Stimulated activated naive B cell treated with anti-CD40 and anti-IgM and Interleukin-4, amounts not matched to agents 10 μg/mL and 1 μg/mL and 100 μg/mL, for 72 hours (primary cell): ENCODE results near the gene PPP6R2.

ENCODE experiments used
- ATAC-seq, 2 donors: fragments of 150-1000 bp; cut with Tn5 transposase; replicated peaks; 2 replicates each; pipeline ENCODE4 v1.10.0; 2021; ENCODE audit warnings: moderate library complexity in 1 of 2
- DNase-seq: peaks from one replicate; pipeline ENCODE4 v3.0.0; 2021
- H3K27ac Mint-ChIP-seq: one replicate; pipeline ENCODE4 v1.8.0; 2022; ENCODE audit warnings: mild to moderate bottlenecking, mixed read lengths
- H3K27me3 Mint-ChIP-seq, 2 donors: one replicate each; pipeline ENCODE4 v1.8.0; 2022; ENCODE audit warnings: mixed read lengths in 2 of 2
- H3K36me3 Mint-ChIP-seq, 2 donors: one replicate each; pipeline ENCODE4 v1.8.0; 2022; ENCODE audit warnings: mixed read lengths in 2 of 2, mild to moderate bottlenecking in 1 of 2
- H3K4me1 Mint-ChIP-seq, 2 donors: one replicate each; pipeline ENCODE4 v1.8.0; 2022; ENCODE audit warnings: mixed read lengths in 2 of 2, mild to moderate bottlenecking in 1 of 2
- H3K4me3 Mint-ChIP-seq, 2 donors: one replicate each; pipeline ENCODE4 v1.8.0; 2022; ENCODE audit warnings: mild to moderate bottlenecking in 2 of 2, mixed read lengths in 2 of 2, moderate library complexity in 1 of 2
- H3K9me3 Mint-ChIP-seq, 2 donors: one replicate each; pipeline ENCODE4 v1.8.0; 2022; ENCODE audit warnings: mixed read lengths in 2 of 2, mild to moderate bottlenecking in 1 of 2

Gene PPP6R2

DNA sequence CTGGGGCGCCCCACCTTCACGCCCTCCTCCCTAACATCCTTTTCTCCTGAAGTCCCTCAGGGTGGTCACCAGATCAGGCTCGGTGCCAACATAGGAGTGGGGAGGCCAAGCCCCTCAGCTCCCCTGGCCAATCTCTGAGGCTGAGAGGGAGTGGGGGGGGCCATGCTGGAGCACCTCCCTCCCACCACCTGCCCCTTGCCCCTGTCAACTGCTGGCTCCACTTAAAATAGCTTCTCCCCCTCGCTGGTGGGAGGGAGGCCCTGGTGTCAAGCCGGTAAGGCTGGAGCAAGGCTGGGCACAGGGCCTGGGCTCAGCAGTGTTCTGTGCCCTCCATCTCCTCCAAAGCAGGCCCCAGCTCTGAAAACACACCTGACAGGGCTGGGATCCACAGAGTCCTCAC is 40.6 kb upstream of the PPP6R2 start:
- DNase-seq (no peak), ATAC-seq (no peak)
- H3K27ac Mint-ChIP-seq = no peak overlapping the region
- peaks cover 48 to 78% of the 10 kb centered on the region in 2 donors for H3K4me1 Mint-ChIP-seq
- peaks cover 7 to 54% of the 10 kb centered on the region in 2 donors for H3K27me3 Mint-ChIP-seq
- H3K9me3 Mint-ChIP-seq = no peaks in the 10 kb centered on the region
- H3K4me3 Mint-ChIP-seq = no peak overlapping the region
- H3K36me3 Mint-ChIP-seq = no peaks in the 10 kb centered on the region

DNA sequence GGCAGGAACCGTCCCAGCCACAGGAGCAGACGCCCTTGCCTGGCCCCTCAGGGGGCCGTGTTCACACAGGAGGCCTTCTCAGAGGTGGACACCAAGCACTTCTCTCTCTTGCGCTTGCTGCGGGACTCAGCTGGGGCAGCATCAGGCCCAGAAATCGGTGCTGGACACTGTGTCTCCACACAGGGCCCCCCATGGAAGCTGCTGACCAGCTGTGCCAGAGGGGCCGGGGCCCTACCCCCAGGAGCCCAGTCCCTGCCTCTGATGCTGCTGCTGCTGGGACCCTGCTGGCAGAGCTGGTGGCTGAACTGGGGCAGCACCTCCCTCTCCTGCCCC is 39.6 kb upstream of the PPP6R2 start:
- no peaks in the 10 kb centered on the region for H3K36me3 Mint-ChIP-seq
- H3K4me3 Mint-ChIP-seq = no peak overlapping the region
- no peak for ATAC-seq
- peaks cover 48 to 71% of the 10 kb centered on the region in 2 donors for H3K4me1 Mint-ChIP-seq
- H3K27ac Mint-ChIP-seq = no peak overlapping the region
- DNase-seq = no peak
- no peaks in the 10 kb centered on the region for H3K9me3 Mint-ChIP-seq
- H3K27me3 Mint-ChIP-seq = peaks cover 0 to 45% of the 10 kb centered on the region in 2 donors

DNA sequence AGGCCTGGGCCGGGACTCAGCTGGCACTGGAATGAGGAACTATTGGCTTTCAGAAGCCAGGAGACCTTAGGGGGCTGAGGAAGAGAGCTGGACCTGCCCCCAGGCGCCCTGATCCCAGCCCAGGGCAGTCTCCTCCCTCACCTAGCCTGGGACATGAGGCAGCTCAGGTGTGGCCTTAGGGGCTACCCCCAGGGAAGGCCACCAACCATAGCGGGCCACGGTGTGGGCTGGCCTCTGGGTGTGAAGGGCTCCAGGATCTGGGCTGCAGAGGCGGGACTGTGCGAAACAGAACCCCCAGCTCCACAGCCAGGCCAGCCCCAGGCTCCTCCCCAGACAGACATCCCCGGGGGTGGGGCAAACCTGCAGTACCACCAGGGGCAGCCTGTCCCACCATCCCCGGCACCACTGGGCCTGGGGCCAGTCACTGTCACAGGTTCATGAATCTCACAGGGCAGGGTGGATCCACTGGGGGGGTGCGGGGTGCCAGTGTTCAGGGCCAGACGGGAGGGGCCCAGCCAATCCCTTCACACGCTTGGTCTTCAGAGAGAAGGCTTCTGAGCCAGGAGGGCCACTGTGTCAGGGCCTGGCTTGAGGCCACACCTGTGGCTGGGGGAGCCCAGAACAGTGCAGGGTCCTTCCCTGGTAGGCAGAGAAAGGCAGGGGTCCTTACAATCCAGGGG is 39.1 kb upstream of the PPP6R2 start:
- DNase-seq (no peak), ATAC-seq (peak; percentile 26 to 38)
- Mint-ChIP-seq H3K36me3 (no peaks in the 10 kb centered on the region), H3K4me3 (peak overlapping the region; percentile 15 to 68), H3K4me1 (peaks cover 52 to 71% of the 10 kb centered on the region in 2 donors), H3K27me3 (peaks cover 0 to 45% of the 10 kb centered on the region in 2 donors), H3K27ac (peak overlapping the region; percentile 47), H3K9me3 (no peaks in the 10 kb centered on the region)

DNA sequence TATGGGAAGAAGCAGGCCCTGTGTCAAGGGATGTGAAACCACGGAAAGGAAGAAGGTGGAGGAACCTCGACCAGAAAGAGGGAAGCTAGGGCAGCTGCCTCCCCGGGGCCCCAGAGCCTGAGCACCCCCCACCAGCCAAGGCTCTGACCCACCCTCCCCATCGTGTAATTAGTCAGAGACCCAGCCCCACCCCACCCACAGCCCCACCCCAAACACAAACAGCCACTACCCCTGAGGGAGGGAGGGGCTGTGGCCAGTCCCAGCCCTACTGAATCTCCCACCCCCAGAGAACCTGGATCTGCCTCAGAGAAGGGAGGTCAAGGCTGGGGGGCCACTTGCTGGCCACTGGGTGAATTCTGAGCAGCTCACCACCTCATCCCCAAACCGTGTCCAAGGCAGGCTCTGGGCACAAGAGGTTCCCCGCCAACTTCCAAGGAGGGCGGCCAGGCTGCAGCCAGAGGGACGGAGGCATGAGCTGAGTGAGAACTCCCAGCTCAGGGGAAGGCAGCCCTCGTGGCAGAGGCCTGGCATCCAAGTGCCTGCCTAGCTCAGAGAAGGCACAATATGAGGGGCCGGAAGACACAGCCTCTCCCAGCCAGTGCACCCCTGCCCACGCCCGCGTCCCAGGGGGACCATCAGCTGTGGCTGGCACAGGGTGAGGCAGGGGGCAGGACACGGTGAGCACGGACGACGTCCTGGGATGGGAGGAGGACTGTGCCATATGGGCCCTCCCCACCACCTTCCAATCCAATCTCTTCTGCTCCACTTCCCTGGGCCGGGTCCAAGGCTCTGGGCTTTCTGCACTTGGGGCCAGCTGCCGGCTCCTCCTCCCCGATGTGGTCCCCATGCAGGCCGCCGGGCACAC is 38.4 kb upstream of the PPP6R2 start:
- DNase-seq (no peak), ATAC-seq (peak; percentile 1 to 10)
- peaks cover 58 to 72% of the 10 kb centered on the region in 2 donors for H3K4me1 Mint-ChIP-seq
- H3K27ac Mint-ChIP-seq = peak overlapping the region; percentile 65
- H3K36me3 Mint-ChIP-seq = no peaks in the 10 kb centered on the region
- H3K9me3 Mint-ChIP-seq = no peaks in the 10 kb centered on the region
- H3K4me3 Mint-ChIP-seq = peak overlapping the region; percentile 39 to 68
- H3K27me3 Mint-ChIP-seq = peaks cover 0 to 40% of the 10 kb centered on the region in 2 donors

DNA sequence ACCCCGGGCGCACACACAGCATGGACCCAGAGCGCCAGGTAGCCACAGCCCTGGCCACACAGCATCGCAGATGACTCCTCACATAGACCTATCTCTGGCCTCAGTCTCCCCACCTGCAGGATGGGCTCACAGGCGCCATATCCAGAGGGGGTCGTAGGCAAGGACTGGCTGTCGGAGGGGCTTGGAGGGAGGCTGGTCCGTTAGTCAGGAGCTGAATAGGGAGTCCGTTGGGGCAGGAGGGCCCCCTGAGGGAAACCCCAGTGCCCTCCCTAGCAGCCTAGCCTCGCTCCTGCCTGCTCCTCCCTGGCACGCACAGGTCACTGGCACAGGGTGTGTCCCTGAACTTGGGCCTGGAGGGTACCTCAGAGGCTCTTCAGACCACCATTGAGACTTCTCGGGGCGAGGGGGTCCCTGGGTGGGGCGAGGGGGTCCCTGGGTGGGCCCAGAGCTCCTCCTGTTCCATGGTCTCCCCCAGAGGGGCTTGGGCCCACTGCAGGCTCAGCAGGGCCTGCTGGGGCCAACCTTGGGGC is 37.7 kb upstream of the PPP6R2 start:
- Mint-ChIP-seq H3K9me3 (no peaks in the 10 kb centered on the region), H3K27ac (peak overlapping the region; percentile 65)

DNA sequence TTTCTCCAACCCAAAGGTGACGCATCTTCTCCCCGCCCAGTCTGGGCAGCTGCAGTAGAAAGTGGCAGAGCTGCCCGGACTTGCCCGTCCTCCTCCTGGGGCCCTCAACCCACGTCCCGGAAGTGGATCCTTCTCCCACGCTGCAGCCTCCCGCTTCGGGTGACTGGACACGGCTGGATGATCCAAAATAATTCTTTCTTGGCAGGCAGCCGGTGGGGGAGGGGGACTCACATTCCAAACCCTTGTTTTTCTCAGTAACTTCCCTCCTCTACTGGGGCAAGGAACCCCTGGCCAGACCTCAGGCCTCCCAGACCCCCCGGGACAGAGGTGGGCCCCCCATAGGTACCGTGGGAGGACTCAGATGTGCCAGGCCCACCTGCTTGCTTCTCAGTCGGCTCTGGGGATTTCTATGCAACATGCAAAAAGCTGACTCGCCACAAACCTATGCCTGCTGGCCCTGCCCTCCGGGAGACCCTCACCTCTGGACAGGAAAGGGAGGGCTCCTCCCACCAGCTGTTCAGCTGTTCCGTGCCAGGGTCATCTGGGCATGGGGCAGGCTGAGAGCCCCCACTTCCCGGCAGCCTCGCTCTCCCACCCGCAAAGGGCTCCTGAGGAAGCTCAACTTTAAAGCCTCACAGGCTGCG is 37.1 kb upstream of the PPP6R2 start:
- Mint-ChIP-seq H3K4me3 (peak overlapping the region; percentile 64 to 82), H3K27me3 (peaks cover 0 to 35% of the 10 kb centered on the region in 2 donors), H3K27ac (peak overlapping the region; percentile 77), H3K4me1 (peaks cover 54 to 66% of the 10 kb centered on the region in 2 donors), H3K36me3 (no peaks in the 10 kb centered on the region), H3K9me3 (no peaks in the 10 kb centered on the region)
- DNase-seq (no peak), ATAC-seq (peak; percentile 41 to 45)

More for the DNA sequence above, 37.7 kb upstream of the PPP6R2 start:
- H3K4me3 Mint-ChIP-seq = peak overlapping the region; percentile 56 to 64
- H3K36me3 Mint-ChIP-seq = no peaks in the 10 kb centered on the region
- DNase-seq = no peak
- peaks cover 58 to 72% of the 10 kb centered on the region in 2 donors for H3K4me1 Mint-ChIP-seq
- ATAC-seq = peak in 1 of 2 donors; percentile 3
- peaks cover 0 to 40% of the 10 kb centered on the region in 2 donors for H3K27me3 Mint-ChIP-seq

DNA sequence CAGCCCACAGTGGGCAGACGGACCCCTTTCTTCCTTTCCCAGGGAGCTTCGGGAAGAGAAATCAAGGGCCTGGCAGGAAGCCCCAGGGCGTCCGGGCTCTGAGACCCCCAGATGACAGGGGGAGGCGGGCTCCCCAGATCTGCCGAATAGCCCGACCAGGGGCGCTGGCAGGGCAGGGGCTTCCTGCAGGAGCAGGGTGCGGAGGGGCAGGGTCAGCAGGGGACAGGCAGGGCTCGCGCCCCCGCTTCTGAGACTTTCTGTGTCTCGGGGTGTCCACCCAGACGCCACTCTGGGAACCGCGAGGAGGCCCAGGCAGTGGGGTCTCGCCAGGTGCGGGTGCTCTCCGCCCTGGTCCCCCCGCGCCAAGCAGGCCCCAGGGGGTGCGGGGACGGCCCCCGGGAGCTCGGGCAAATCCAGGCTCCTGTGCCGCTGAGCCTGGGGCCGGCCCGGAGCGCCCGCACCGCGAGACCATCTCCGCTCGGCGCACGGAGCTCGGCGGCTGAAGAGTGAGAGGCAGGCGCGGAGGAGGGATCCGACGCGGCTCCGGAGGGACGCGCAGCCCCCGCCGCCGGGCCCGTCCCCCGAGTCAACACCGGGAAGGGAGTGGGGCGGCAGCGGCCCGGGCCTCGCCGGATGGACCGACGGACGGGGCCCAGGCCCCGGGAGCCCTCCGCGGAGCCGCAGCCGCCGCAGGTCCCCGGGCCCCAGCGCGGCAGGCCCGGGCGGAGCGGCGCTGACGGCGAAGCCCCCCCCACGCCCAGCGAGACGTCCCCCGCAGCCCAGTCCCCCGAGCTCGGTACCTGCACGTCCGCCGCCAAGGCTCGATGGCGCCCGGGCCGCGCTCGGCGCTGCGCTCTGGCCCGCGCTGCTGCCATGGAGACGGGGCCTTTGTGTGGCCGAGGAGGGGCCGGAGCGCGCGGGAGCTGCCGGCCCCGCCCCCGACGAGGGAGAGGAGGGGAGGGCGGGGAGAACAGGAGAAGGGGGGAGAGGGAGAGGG is 36.1 kb upstream of the PPP6R2 start, which contains the start of gene PLXNB2:
TSS of gene PLXNB2 (minus strand) at position 894 of the 997 bp plus-strand sequence. CDS start 17,062 bp downstream, outside the sequence.
- H3K4me3 Mint-ChIP-seq = peak within 1 kb of the TSS; percentile 56 to 64
- H3K27ac Mint-ChIP-seq = peak within 1 kb of the TSS; percentile 15
- DNase-seq (no peak), ATAC-seq (peak; percentile 44 to 45)
- H3K4me1 Mint-ChIP-seq = peaks cover 46 to 62% of the 10 kb centered on the region in 2 donors
- H3K27me3 Mint-ChIP-seq = peaks cover 0 to 25% of the 10 kb centered on the region in 2 donors
- H3K36me3 Mint-ChIP-seq = no peaks in the 10 kb centered on the region
- no peaks in the 10 kb centered on the region for H3K9me3 Mint-ChIP-seq

DNA sequence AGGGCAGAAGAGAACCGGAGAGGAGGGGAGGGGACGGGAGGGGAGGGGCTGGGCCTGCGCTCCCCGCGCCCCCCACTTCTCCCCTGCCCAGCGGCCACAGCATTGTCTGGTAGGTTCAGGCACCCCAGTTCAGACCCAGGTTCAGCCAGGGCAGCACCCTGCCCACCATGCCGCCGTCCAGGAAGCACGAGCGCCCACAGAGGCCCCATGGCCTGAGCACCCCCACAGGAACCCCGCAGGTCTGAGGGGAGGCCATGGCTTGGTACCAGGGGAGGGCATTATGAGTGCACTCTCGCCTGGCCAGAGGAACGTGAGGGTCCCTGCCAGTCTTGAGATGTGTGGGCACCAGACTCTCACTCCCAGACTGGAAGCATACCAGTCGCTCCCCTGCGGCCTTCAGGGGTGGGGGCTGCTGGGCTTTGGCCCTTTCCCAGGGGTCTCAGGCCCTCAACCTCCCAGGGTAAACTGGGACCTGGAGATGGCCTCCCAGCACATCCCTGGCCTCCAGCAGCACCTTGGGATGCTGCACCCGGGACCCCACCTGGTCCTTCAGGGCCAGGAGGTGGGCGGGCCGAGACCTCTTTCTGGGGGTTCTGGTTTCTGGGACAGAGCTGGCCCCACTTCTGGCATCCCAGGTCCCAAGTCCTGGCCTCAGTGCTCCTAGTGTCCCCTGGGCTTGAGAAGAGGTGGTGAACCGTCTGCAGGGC is 35.1 kb upstream of the PPP6R2 start:
- ATAC-seq (no peak), DNase-seq (no peak)
- Mint-ChIP-seq H3K27ac (peak overlapping the region; percentile 15), H3K36me3 (no peaks in the 10 kb centered on the region), H3K4me3 (peak overlapping the region; percentile 56 to 62), H3K4me1 (peaks cover 42 to 52% of the 10 kb centered on the region in 2 donors), H3K27me3 (peaks cover 0 to 19% of the 10 kb centered on the region in 2 donors), H3K9me3 (no peaks in the 10 kb centered on the region)

DNA sequence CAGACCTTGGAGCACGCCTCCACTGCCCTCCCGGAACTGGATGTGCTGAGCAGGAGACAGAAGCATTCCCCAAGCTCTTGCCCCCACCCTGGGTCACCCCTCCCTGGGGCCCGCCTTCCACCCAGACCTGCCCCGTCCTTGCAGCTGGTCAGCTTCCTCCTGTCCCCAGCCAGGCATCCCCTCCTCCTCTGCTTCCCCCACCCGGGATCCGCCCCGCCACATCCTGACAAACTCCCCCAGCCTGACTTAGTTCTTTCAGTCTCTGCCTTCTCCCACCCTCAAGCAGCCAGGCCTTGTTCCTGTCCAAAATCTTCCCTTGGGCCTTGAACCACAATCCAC is 34.6 kb upstream of the PPP6R2 start:
- peaks cover 39 to 48% of the 10 kb centered on the region in 2 donors for H3K4me1 Mint-ChIP-seq

DNA sequence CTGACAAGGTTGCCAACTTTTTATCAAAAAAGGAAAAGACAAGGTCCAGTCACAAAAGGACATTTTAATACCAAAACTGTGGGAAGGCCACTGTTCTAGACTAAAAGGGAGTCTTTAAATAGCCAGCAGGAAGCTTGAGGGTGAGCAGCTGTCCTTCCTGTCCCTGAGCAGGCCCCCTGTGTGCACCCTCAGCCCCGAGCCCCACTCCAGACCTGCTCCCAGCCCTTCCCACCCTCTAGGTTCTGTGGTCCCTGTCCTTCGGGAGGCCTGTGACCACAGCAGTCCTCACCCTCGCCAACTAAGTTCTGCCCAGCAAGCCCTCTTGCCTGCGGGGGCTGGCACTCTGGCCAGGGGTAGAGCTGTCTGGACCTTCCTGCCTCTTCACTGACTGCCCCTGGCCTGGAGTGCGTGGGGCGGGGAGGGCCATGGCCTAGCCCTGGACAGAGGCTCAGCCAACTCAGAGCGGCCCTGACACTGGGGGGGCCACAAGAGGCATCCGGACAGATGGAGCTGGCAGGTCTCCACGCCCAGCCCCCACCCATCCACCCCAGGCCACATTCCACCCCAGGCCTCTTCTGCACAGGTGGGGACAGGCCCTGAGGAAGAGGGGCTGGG is 34.0 kb upstream of the PPP6R2 start:
- Mint-ChIP-seq H3K27me3 (peaks cover 0 to 15% of the 10 kb centered on the region in 2 donors), H3K36me3 (no peaks in the 10 kb centered on the region), H3K4me3 (peak overlapping the region; percentile 10 to 25), H3K9me3 (no peaks in the 10 kb centered on the region), H3K4me1 (peaks cover 37 to 48% of the 10 kb centered on the region in 2 donors), H3K27ac (peak overlapping the region; percentile 15)
- no peak for DNase-seq
- no peak for ATAC-seq

More for the DNA sequence above, 34.6 kb upstream of the PPP6R2 start:
- H3K27ac Mint-ChIP-seq = peak overlapping the region; percentile 15
- DNase-seq (no peak), ATAC-seq (no peak)
- H3K9me3 Mint-ChIP-seq = no peaks in the 10 kb centered on the region
- H3K36me3 Mint-ChIP-seq = no peaks in the 10 kb centered on the region
- peaks cover 0 to 17% of the 10 kb centered on the region in 2 donors for H3K27me3 Mint-ChIP-seq
- H3K4me3 Mint-ChIP-seq = peak overlapping the region; percentile 10 to 25

DNA sequence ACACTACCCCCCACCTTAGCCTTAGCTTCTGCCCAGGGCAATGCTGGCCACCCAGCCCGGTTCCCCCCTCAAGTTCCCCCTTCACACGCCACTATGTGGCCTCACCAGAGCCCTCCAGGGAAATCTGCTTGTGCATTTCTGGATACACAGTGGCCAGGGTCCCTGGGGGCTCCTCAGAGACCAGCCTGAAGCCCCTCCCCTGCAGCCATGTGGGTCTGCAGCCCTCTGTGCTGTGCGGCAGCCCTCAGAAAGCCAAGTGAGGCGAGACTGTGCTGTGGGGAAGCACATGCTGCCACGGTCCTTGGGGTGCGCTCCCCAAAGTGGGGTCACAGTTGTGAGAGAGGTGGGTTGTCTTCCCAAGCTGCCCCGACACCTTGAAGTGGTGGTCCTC is 33.5 kb upstream of the PPP6R2 start:
- Mint-ChIP-seq H3K4me3 (no peak overlapping the region), H3K4me1 (peaks cover 38 to 48% of the 10 kb centered on the region in 2 donors), H3K36me3 (no peaks in the 10 kb centered on the region), H3K27me3 (peaks cover 0 to 13% of the 10 kb centered on the region in 2 donors), H3K27ac (no peak overlapping the region), H3K9me3 (no peaks in the 10 kb centered on the region)
- ATAC-seq = no peak
- no peak for DNase-seq

DNA sequence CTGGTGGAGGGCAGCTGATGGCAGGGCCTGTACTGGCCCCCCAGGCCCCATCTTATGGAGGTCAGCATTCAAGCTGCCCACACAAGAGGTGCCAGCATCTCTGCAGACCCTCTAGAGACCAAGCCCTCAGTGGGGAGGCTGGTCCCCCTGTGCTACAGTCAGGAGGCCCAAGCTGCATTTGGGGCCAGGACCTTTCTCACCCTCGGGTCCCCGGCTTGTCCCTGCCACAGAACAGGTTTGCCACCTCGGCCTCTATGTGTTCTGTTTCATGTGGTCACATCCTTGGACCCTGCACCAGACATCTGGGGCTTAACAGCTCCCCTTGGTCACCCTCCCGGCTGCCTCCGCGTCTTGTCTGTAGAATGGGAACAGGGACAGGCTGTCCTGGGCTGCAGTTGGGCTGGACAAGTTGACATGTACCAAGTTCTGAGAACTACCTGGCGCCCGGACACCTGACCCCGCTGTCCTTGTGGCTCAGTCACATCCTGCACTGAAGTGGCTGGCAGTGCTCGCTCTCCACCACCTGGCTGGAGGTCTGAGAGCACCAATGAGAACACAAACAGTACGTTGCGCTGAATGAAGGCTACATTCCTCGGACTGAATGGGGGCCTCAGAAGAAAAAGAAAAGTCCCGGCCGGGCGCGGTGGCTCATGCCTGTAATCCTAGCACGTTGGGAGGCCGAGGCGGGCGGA is 33.0 kb upstream of the PPP6R2 start:
- ATAC-seq (no peak), DNase-seq (no peak)
- H3K36me3 Mint-ChIP-seq = no peaks in the 10 kb centered on the region
- no peaks in the 10 kb centered on the region for H3K9me3 Mint-ChIP-seq
- H3K4me1 Mint-ChIP-seq = peaks cover 37 to 48% of the 10 kb centered on the region in 2 donors
- H3K27ac Mint-ChIP-seq = no peak overlapping the region
- peaks cover 0 to 13% of the 10 kb centered on the region in 2 donors for H3K27me3 Mint-ChIP-seq
- H3K4me3 Mint-ChIP-seq = no peak overlapping the region
